ENCODE results near the gene CCDC18. TPM values are rescaled to one million over a fixed set of nuclear protein-coding genes. Genes with fewer than 3 reads are reported as not detected.

The CCDC18 gene
- total RNA-seq, 4 donors from 2014 or later, result 2.7 to 15.9 (median 4.0) TPM

GRCh38 chr1:93140106-93140505 lies 40.4 kb upstream of the CCDC18 start:
- H3K27ac ChIP-seq, result no peak overlapping the region
- H3K36me3 ChIP-seq, result peaks cover 34% of the 10 kb centered on the region
- H3K4me1 ChIP-seq, result peaks cover 6% of the 10 kb centered on the region
- DNase-seq (ENCODE audit: low spot score in 2 of 2), result no peak
- H3K9me3 ChIP-seq, result no peaks in the 10 kb centered on the region
- no peak for TF ChIP-seq POLR2A (IDR thresholded peaks at IDR 0.05)
- TF ChIP-seq CTCF (IDR thresholded peaks at IDR 0.05), result no peak
- H3K4me3 ChIP-seq, result no peak overlapping the region
- 93% methylated on average over 1 of the region's 1 CpG for WGBS
- H3K27me3 ChIP-seq, result no peaks in the 10 kb centered on the region

GRCh38 chr1:93142161-93142560 lies 38.4 kb upstream of the CCDC18 start:
- Histone ChIP-seq H3K9me3 (no peaks in the 10 kb centered on the region), H3K4me3 (no peak overlapping the region), H3K36me3 (peaks cover 15% of the 10 kb centered on the region), H3K4me1 (peaks cover 6% of the 10 kb centered on the region), H3K27ac (no peak overlapping the region), H3K27me3 (no peaks in the 10 kb centered on the region)
- TF ChIP-seq POLR2A (IDR thresholded peaks at IDR 0.05), result no peak
- no peak for TF ChIP-seq POLR2AphosphoS5 (IDR thresholded peaks at IDR 0.05)
- no peak for TF ChIP-seq CTCF (IDR thresholded peaks at IDR 0.05)
- TF ChIP-seq EP300 (IDR thresholded peaks at IDR 0.05), result no peak
- 81% methylated on average over 2 of the region's 2 CpGs for WGBS
- DNase-seq (ENCODE audit: low spot score in 2 of 2), result no peak

- no peak for DNase-seq (ENCODE audit: low spot score in 2 of 2)
- no peak for TF ChIP-seq POLR2AphosphoS5 (IDR thresholded peaks at IDR 0.05)
- TF ChIP-seq EP300 (IDR thresholded peaks at IDR 0.05), result no peak
- TF ChIP-seq POLR2A (IDR thresholded peaks at IDR 0.05), result no peak
- TF ChIP-seq CTCF (IDR thresholded peaks at IDR 0.05), result no peak
- no peaks in the 10 kb centered on the region for H3K27me3 ChIP-seq
- H3K27ac ChIP-seq, result no peak overlapping the region
- 32% methylated on average over 1 of the region's 1 CpG for WGBS
- no peaks in the 10 kb centered on the region for H3K9me3 ChIP-seq
- peaks cover 12% of the 10 kb centered on the region for H3K36me3 ChIP-seq
- no peak overlapping the region for H3K4me3 ChIP-seq
- H3K4me1 ChIP-seq, result peaks cover 6% of the 10 kb centered on the region
These were observed 37.4 kb upstream of the CCDC18 start for GRCh38 chr1:93143136-93143535.

GRCh38 chr1:93143769-93144168 lies 36.8 kb upstream of the CCDC18 start:
- WGBS, result 95% methylated on average over 4 of the region's 4 CpGs

GRCh38 chr1:93148001-93148400 lies 32.5 kb upstream of the CCDC18 start:
- Histone ChIP-seq H3K27ac (no peak overlapping the region), H3K4me3 (no peak overlapping the region), H3K36me3 (peaks cover 37% of the 10 kb centered on the region), H3K27me3 (no peaks in the 10 kb centered on the region), H3K4me1 (peaks cover 5% of the 10 kb centered on the region), H3K9me3 (no peaks in the 10 kb centered on the region)
- 61% methylated on average over 7 of the region's 7 CpGs for WGBS
- DNase-seq (ENCODE audit: low spot score in 2 of 2), result no peak
- TF ChIP-seq POLR2AphosphoS5 (IDR thresholded peaks at IDR 0.05) (no peak), EP300 (IDR thresholded peaks at IDR 0.05) (no peak), CTCF (IDR thresholded peaks at IDR 0.05) (no peak)

More at GRCh38 chr1:93143769-93144168, 36.8 kb upstream of the CCDC18 start:
- H3K9me3 ChIP-seq, result no peaks in the 10 kb centered on the region
- H3K4me1 ChIP-seq, result peaks cover 6% of the 10 kb centered on the region
- DNase-seq (ENCODE audit: low spot score in 2 of 2), result no peak
- peaks cover 12% of the 10 kb centered on the region for H3K36me3 ChIP-seq
- no peaks in the 10 kb centered on the region for H3K27me3 ChIP-seq
- no peak overlapping the region for H3K4me3 ChIP-seq
- TF ChIP-seq POLR2A (IDR thresholded peaks at IDR 0.05) (no peak), EP300 (IDR thresholded peaks at IDR 0.05) (no peak), POLR2AphosphoS5 (IDR thresholded peaks at IDR 0.05) (no peak), CTCF (IDR thresholded peaks at IDR 0.05) (no peak)
- no peak overlapping the region for H3K27ac ChIP-seq
